H1 (cell line): ENCODE measurements around the gene CDK5R1. TPM values are rescaled to one million over a fixed set of nuclear protein-coding genes. Genes with fewer than 3 reads are reported as not detected.

Source experiments
- CTCF ChIA-PET: fragments of 300-600 bp; sonication (Branson Sonifier 250); formaldehyde crosslinking; loops from one replicate; lab custom pipeline; 2021; ENCODE audit not compliant: partially characterized antibody; lab: Charles Lee
- POLR2A ChIA-PET: fragments of 300-600 bp; sonication (Branson Sonifier 250); formaldehyde crosslinking; loops from one replicate; lab custom pipeline; 2021; ENCODE audit warnings: inconsistent platforms; ENCODE audit not compliant: partially characterized antibody; lab: Charles Lee
- DNase-seq, 2 experiments: peaks; one replicate each; pipeline versions ENCODE4 v3.0.0 to v3.0.0-alpha.2; 2010 to 2022; ENCODE audit warnings: low spot score in 2 of 2, low read depth in 1 of 2, mixed read lengths in 1 of 2
- FAIRE-seq: peaks from 2 replicates; lab custom pipeline; 2011; peaks lifted over from hg19 to GRCh38; lab: Jason Lieb, UNC
- H2AFZ ChIP-seq: 2 replicates; pipeline ENCODE4 v1.8.1; 2012; ENCODE audit warnings: low read length, inconsistent platforms
- H2AK5ac ChIP-seq: 2 replicates; pipeline ENCODE4 v1.6.1; 2013; ENCODE audit warnings: low read depth, low read length
- H2BK120ac ChIP-seq: replicated peaks from 2 replicates; pipeline ENCODE3; 2013; ENCODE audit warnings: low read depth, low read length, inconsistent platforms
- H2BK12ac ChIP-seq: 2 replicates; pipeline ENCODE4 v1.6.1; 2013; ENCODE audit warnings: low read depth, low read length
- H2BK15ac ChIP-seq: 2 replicates; pipeline ENCODE4 v1.6.1; 2013; ENCODE audit warnings: low read length
- H2BK20ac ChIP-seq: 2 replicates; pipeline ENCODE4 v1.6.1; 2013; ENCODE audit warnings: low read length
- H2BK5ac ChIP-seq: 2 replicates; pipeline ENCODE4 v1.6.1; 2013; ENCODE audit warnings: low read depth, low read length
- H3K14ac ChIP-seq: 2 replicates; pipeline ENCODE4 v1.6.1; 2013; ENCODE audit warnings: inconsistent platforms; ENCODE audit not compliant: insufficient read length
- H3K18ac ChIP-seq: 2 replicates; pipeline ENCODE4 v1.6.1; 2013; ENCODE audit warnings: low read length; ENCODE audit errors: extremely low read depth
- H3K23ac ChIP-seq: 2 replicates; pipeline ENCODE4 v1.6.1; 2013; ENCODE audit warnings: inconsistent platforms; ENCODE audit not compliant: insufficient read length
- H3K23me2 ChIP-seq: 2 replicates; pipeline ENCODE4 v1.6.1; 2013; ENCODE audit warnings: low read depth, low read length
- H3K27ac ChIP-seq: 2 replicates; pipeline ENCODE4 v1.6.1; 2011; ENCODE audit warnings: low read depth, low read length, inconsistent platforms
- H3K27me3 ChIP-seq, 4 experiments: replicated peaks in 1 of 4; 1 replicate in 1 of 4; 2 replicates in 3 of 4; pipeline versions ENCODE4 v1.6.1 to v1.8.1; 2011 to 2013; ENCODE audit warnings: low read length in 3 of 4, mild to moderate bottlenecking in 3 of 4, inconsistent platforms in 2 of 4, mixed read lengths in 2 of 4, moderate library complexity in 1 of 4; ENCODE audit not compliant: control insufficient read depth in 3 of 4, insufficient read depth in 3 of 4; ENCODE audit errors: extremely low read depth in 1 of 4
- H3K36me3 ChIP-seq, 4 experiments: 2 replicates each; pipeline versions ENCODE4 v1.6.1 to v1.8.1; 2011 to 2013; ENCODE audit warnings: mild to moderate bottlenecking in 4 of 4, low read length in 3 of 4, moderate library complexity in 2 of 4, control low read depth in 1 of 4, inconsistent platforms in 1 of 4; ENCODE audit not compliant: insufficient read depth in 4 of 4, control insufficient read depth in 2 of 4
- H3K4ac ChIP-seq: replicated peaks from 2 replicates; pipeline ENCODE3; 2013; ENCODE audit warnings: low read length, low read depth, mixed read lengths, inconsistent platforms; ENCODE audit not compliant: insufficient read length
- H3K4me1 ChIP-seq, 4 experiments: replicated peaks in 1 of 4; 1 replicate in 1 of 4; 2 replicates in 3 of 4; pipeline versions ENCODE4 v1.6.1 to v1.8.1; 2011 to 2013; ENCODE audit warnings: low read length in 3 of 4, inconsistent platforms in 2 of 4, mixed read lengths in 1 of 4; ENCODE audit not compliant: insufficient read depth in 4 of 4, control insufficient read depth in 3 of 4
- H3K4me2 ChIP-seq, 2 experiments: 2 replicates each; pipeline versions ENCODE4 v1.6.1 to v1.8.1; 2011 to 2013; ENCODE audit warnings: low read depth in 2 of 2, low read length in 2 of 2, control low read depth in 1 of 2, inconsistent platforms in 1 of 2, mild to moderate bottlenecking in 1 of 2; ENCODE audit not compliant: insufficient read depth in 1 of 2
- H3K4me3 ChIP-seq, 4 experiments: fragments of 200-600, 300-600 bp in 1 of 4; sonication (generic), shearing (Covaris generic), sonication (Bioruptor Twin) in 1 of 4; 2 replicates each; pipeline versions ENCODE4 v1.5.1 to v1.8.1; 2011 to 2016; ENCODE audit warnings: low read length in 4 of 4, low read depth in 3 of 4, control low read depth in 2 of 4, inconsistent platforms in 2 of 4, mild to moderate bottlenecking in 2 of 4, mixed read lengths in 1 of 4, moderate library complexity in 1 of 4; ENCODE audit not compliant: insufficient read depth in 2 of 4; ENCODE audit errors: extremely low read depth in 1 of 4
- H3K56ac ChIP-seq: replicated peaks from 2 replicates; pipeline ENCODE3; 2013; ENCODE audit warnings: low read depth, mild to moderate bottlenecking, mixed read lengths, low read length, inconsistent platforms; ENCODE audit not compliant: insufficient read length
- H3K79me1 ChIP-seq: 2 replicates; pipeline ENCODE4 v1.6.1; 2013; ENCODE audit warnings: low read depth, low read length, control low read depth
- H3K79me2 ChIP-seq, 2 experiments: 2 replicates each; pipeline versions ENCODE4 v1.6.1 to v1.8.1; 2012 to 2013; ENCODE audit warnings: low read length in 2 of 2, mild to moderate bottlenecking in 2 of 2, inconsistent platforms in 1 of 2; ENCODE audit not compliant: insufficient read depth in 2 of 2, control insufficient read depth in 1 of 2
- H3K9ac ChIP-seq, 4 experiments: replicated peaks in 1 of 4; 1 replicate in 1 of 4; 2 replicates in 3 of 4; pipeline versions ENCODE4 v1.6.1 to v1.8.1; 2011 to 2013; ENCODE audit warnings: low read depth in 3 of 4, low read length in 3 of 4, control low read depth in 2 of 4, mild to moderate bottlenecking in 2 of 4, moderate library complexity in 2 of 4, inconsistent platforms in 1 of 4; ENCODE audit errors: extremely low read depth in 1 of 4
- H3K9me3 ChIP-seq, 2 experiments: 2 replicates each; pipeline versions ENCODE4 v1.6.1 to v1.8.1; 2012 to 2013; ENCODE audit warnings: mild to moderate bottlenecking in 2 of 2, moderate library complexity in 2 of 2, control low read depth in 1 of 2, inconsistent platforms in 1 of 2, low read depth in 1 of 2, low read length in 1 of 2, mixed read lengths in 1 of 2; ENCODE audit not compliant: insufficient read depth in 2 of 2
- H4K20me1 ChIP-seq, 2 experiments: replicated peaks in 1 of 2; 2 replicates each; pipeline versions ENCODE3 to v1.8.1; 2011 to 2013; ENCODE audit warnings: inconsistent platforms in 2 of 2, low read length in 2 of 2, mild to moderate bottlenecking in 1 of 2; ENCODE audit not compliant: insufficient read depth in 2 of 2, control insufficient read depth in 1 of 2
- H4K5ac ChIP-seq: 2 replicates; pipeline ENCODE4 v1.6.1; 2013; ENCODE audit warnings: low read length, low read depth, mixed read lengths, inconsistent platforms; ENCODE audit not compliant: insufficient read length
- H4K8ac ChIP-seq: 2 replicates; pipeline ENCODE4 v1.8.0; 2013; ENCODE audit warnings: mild to moderate bottlenecking, moderate library complexity, low read length, inconsistent platforms; ENCODE audit not compliant: insufficient read depth; ENCODE audit errors: extremely low read depth
- H4K91ac ChIP-seq: replicated peaks from 2 replicates; pipeline ENCODE3; 2013; ENCODE audit warnings: low read length, mixed read lengths, inconsistent platforms; ENCODE audit not compliant: insufficient read length
- BRCA1 ChIP-seq: IDR thresholded peaks from 2 replicates; pipeline ENCODE4 v1.6.1; 2012; ENCODE audit warnings: low read depth, low read length, improper control_type of control experiment
- EZH2 ChIP-seq: fragments of 200-600 bp; sonication (generic); IDR thresholded peaks from 2 replicates; pipeline ENCODE4 v1.7.1; 2012; ENCODE audit warnings: low read depth, mild to moderate bottlenecking, moderate library complexity, low read length, inconsistent platforms; ENCODE audit not compliant: severe bottlenecking
- GABPA ChIP-seq: IDR thresholded peaks from 2 replicates; pipeline ENCODE4 v1.6.1; 2011; ENCODE audit warnings: mild to moderate bottlenecking, low read length, moderate library complexity, borderline replicate concordance; ENCODE audit not compliant: insufficient read depth
- HDAC6 ChIP-seq: IDR thresholded peaks from one replicate; pipeline ENCODE4 v1.7.1; 2012; ENCODE audit warnings: low read depth, mild to moderate bottlenecking, inconsistent platforms, low read length, moderate library complexity
- JUND ChIP-seq: IDR thresholded peaks from 2 replicates; pipeline ENCODE4 v1.6.1; 2011; ENCODE audit warnings: mild to moderate bottlenecking, improper control_type of control experiment, low read length
- KDM1A ChIP-seq: fragments of 200-600, 300-600 bp; sonication (generic); IDR thresholded peaks from 2 replicates; pipeline ENCODE4 v1.7.1; 2016; ENCODE audit warnings: mild to moderate bottlenecking, low read length, borderline replicate concordance
- MAX ChIP-seq: IDR thresholded peaks from 2 replicates; pipeline ENCODE4 v1.6.1; 2012; ENCODE audit warnings: inconsistent platforms
- NANOG ChIP-seq: IDR thresholded peaks from 2 replicates; pipeline ENCODE4 v1.6.1; 2011; ENCODE audit warnings: low read length, low read depth, mild to moderate bottlenecking, inconsistent platforms; ENCODE audit not compliant: insufficient read depth, poor library complexity, severe bottlenecking
- RAD21 ChIP-seq, 2 experiments: IDR thresholded peaks in 1 of 2; conservative IDR thresholded peaks in 1 of 2; 2 replicates each; pipeline ENCODE4 v1.6.1; 2011; ENCODE audit warnings: low read depth in 2 of 2, low read length in 2 of 2, improper control_type of control experiment in 1 of 2, inconsistent platforms in 1 of 2, mild to moderate bottlenecking in 1 of 2, moderate library complexity in 1 of 2
- SP1 ChIP-seq: IDR thresholded peaks from 2 replicates; pipeline ENCODE4 v1.6.1; 2011; ENCODE audit warnings: low read depth, low read length
- SP2 ChIP-seq: IDR thresholded peaks from 2 replicates; pipeline ENCODE4 v1.6.1; 2012; ENCODE audit warnings: mild to moderate bottlenecking, low read length, inconsistent platforms
- TAF1 ChIP-seq: IDR thresholded peaks from 2 replicates; pipeline ENCODE4 v1.6.1; 2011; ENCODE audit warnings: mild to moderate bottlenecking, low read depth, low read length
- TAF7 ChIP-seq: optimal IDR thresholded peaks from 2 replicates; pipeline ENCODE3; 2011; ENCODE audit warnings: low read depth, mild to moderate bottlenecking, inconsistent platforms, low read length, moderate library complexity, borderline replicate concordance
- TEAD4 ChIP-seq: IDR thresholded peaks from 2 replicates; pipeline ENCODE4 v1.6.1; 2012; ENCODE audit warnings: low read depth, low read length, inconsistent platforms, mixed read lengths
- WGBS, 2 experiments: shearing (Covaris generic) in 1 of 2; methylation state at CpG; one replicate each; pipeline versions ENCODE4 v1.1.6 to v1.1.7; 2013 to 2015; ENCODE audit warnings: low lambda C conversion rate in 2 of 2, mixed read lengths in 2 of 2, inconsistent platforms in 1 of 2, low coverage in 1 of 2, missing lambda C conversion rate in 1 of 2; ENCODE audit not compliant: insufficient replicate concordance in 2 of 2, insufficient coverage in 1 of 2, insufficient read length in 1 of 2; ENCODE audit errors: extremely low coverage in 1 of 2, missing lambda C conversion rate in 1 of 2; 5-methylcytosine and 5-hydroxymethylcytosine counted together
- polyA plus RNA-seq, 7 experiments: library from polyadenylated mRNA; depleted of rRNA in 3 of 7; stranded (reverse) in 5 of 7; unstranded in 2 of 7; fragments of >200 nt in 5 of 7; fragments of 200-250 nt in 2 of 7; gene quantifications; 1 replicate in 5 of 7; 2 replicates in 1 of 7; 4 replicates in 1 of 7; pipeline versions ENCODE4 v1.2.1 to v1.2.3, GENCODE V29; 2011 to 2013; ENCODE audit warnings: missing spikeins in 2 of 7, mixed read lengths in 2 of 7
- total RNA-seq: library from RNA; stranded (reverse); fragmentation: NEBNext Ultra II Directional; extraction: Animal tissue kit (Norgen Biotek cat#: 25700); gene quantifications from 2 replicates; pipeline ENCODE4 v1.2.1, GENCODE V29; 2021

CDK5R1 gene
- total and polyA plus RNA-seq, 2 of the 8 experiments (the other 6 are each of a cell fraction or from before 2014, with no cell fraction given) = 2.7 to 9.9 TPM

GRCh38 chr17:32471652-32472051, 15.1 kb upstream of the CDK5R1 start:
- WGBS, 2 experiments = 95% methylated on average over 4 of the region's 4 CpGs; no CpG with 5 or more reads in 1 of the 2 experiments
- POLR2A ChIA-PET = interaction anchor here (1.2 to 1.4 kb wide), 2 partner anchors 12 to 24 kb away, joined by 4 to 5 read pairs; no protein-coding TSS in a partner anchor
- H3K27ac ChIP-seq = no peak overlapping the region
- H2AFZ ChIP-seq = no peak overlapping the region
- no peak overlapping the region for H4K8ac ChIP-seq
- H4K5ac ChIP-seq = no peak overlapping the region
- H2BK5ac ChIP-seq = no peak overlapping the region
- FAIRE-seq (no peak), DNase-seq (no peak)
- CTCF ChIA-PET = interaction anchor here (1.2 to 4.3 kb wide), 3 partner anchors 10 to 118 kb away, joined by 3 to 33 read pairs (median 25); no protein-coding TSS in a partner anchor
- no peak overlapping the region for H2BK12ac ChIP-seq
- H3K14ac ChIP-seq = no peak overlapping the region
- no peak overlapping the region for H3K23ac ChIP-seq
- H3K4me3 ChIP-seq = no peak overlapping the region
- no peak overlapping the region for H3K4me2 ChIP-seq
- H3K4ac ChIP-seq = no peak overlapping the region
- no peak overlapping the region for H2BK120ac ChIP-seq
- H3K79me1 ChIP-seq = no peaks in the 10 kb centered on the region; the same call in 1 of the 2 replicates
- H4K91ac ChIP-seq = no peak overlapping the region
- H3K9me3 ChIP-seq = no peaks in the 10 kb centered on the region
- H2BK20ac ChIP-seq = no peak overlapping the region
- H2AK5ac ChIP-seq = no peak overlapping the region
- H2BK15ac ChIP-seq = no peak overlapping the region
- no peak overlapping the region for H3K56ac ChIP-seq
- no peaks in the 10 kb centered on the region for H3K27me3 ChIP-seq
- H3K23me2 ChIP-seq = no peaks in the 10 kb centered on the region
- H3K36me3 ChIP-seq = peaks cover 32 to 82% (median 70%) of the 10 kb centered on the region in 4 experiments
- peaks cover 0 to 3% of the 10 kb centered on the region in 2 experiments for H4K20me1 ChIP-seq
- no peak overlapping the region for H3K18ac ChIP-seq
- no peak overlapping the region for H3K9ac ChIP-seq
- H3K4me1 ChIP-seq = no peaks in the 10 kb centered on the region
- peaks cover 0 to 14% of the 10 kb centered on the region in 2 experiments; a peak in 1 of 4 replicates for H3K79me2 ChIP-seq
- TF ChIP-seq TAF7 (no peak), TAF1 (no peak), HDAC6 (no peak), SP1 (no peak), BRCA1 (no peak), JUND (no peak), TEAD4 (no peak), RAD21 (IDR thresholded peaks at IDR 0.05 in 1 of 2, conservative IDR thresholded peaks at IDR 0.05 in 1 of 2; ENCODE audit: low read depth in 2 of 2, low read length in 2 of 2) (no peak), EZH2 (no peak), KDM1A (no peak), NANOG (no peak), MAX (no peak), SP2 (no peak), GABPA (no peak)
